ENCODE data around the gene B3GALT6.

Gene B3GALT6

DNA sequence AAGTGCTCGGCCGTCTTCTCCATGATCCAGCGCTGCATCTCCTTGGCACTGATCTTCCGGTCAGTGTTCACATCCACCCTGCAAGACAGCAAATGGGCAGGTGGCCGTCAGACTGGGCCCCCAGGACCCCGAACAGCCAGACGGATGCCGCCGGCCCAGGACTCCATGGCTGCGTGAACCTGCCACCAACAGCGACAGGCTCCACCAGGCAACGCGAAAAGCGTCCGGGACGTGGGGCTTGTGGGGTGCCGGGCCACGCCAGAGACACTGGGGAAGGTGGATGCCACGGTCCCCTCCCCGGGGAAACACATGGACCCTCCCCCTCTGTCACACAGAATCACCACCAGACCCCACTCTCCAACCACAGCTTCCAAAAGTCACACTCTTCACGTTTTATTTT lies 8.1 kb upstream of the B3GALT6 start:
- TF ChIP-seq, protein P1, sequence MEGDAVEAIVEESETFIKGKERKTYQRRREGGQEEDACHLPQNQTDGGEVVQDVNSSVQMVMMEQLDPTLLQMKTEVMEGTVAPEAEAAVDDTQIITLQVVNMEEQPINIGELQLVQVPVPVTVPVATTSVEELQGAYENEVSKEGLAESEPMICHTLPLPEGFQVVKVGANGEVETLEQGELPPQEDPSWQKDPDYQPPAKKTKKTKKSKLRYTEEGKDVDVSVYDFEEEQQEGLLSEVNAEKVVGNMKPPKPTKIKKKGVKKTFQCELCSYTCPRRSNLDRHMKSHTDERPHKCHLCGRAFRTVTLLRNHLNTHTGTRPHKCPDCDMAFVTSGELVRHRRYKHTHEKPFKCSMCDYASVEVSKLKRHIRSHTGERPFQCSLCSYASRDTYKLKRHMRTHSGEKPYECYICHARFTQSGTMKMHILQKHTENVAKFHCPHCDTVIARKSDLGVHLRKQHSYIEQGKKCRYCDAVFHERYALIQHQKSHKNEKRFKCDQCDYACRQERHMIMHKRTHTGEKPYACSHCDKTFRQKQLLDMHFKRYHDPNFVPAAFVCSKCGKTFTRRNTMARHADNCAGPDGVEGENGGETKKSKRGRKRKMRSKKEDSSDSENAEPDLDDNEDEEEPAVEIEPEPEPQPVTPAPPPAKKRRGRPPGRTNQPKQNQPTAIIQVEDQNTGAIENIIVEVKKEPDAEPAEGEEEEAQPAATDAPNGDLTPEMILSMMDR (conservative IDR thresholded peaks at IDR 0.05; ENCODE audit: control insufficient read depth, insufficient read depth, low read depth, low read length) = no peak
- DNase-seq (ENCODE audit: low read depth) = no peak
- H3K4me3 ChIP-seq (ENCODE audit: control insufficient read depth, low read depth, low read length) = no peak overlapping the region

DNA sequence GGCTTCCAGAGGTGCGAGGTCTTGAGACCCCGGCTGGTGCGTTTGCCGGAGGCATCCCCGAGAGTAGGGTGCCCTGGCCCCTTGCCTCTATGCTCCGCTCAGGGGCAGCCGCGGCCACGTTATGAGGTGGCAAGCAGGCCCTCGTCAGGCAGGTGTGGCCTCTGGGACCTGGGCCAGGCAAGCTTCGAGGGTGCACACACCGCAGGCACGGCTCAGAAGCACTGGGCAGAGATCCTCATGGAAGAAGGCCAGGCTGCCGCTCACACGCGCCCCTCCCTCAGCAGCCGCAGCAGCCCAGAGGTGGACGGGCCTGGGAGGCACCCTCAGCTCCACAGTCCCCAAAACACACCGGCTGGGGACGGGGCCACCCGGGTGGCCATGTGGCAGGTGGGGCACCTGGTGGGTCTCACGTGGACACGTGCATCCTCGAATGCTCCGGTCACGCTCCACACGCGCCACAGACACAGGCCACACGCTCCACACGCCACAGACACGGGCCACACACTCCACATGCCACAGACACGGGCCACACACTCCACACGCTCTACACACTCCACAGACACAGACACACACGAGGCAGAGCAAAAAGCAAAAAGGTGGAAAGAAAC lies 6.7 kb upstream of the B3GALT6 start:
- no peak overlapping the region for H3K4me3 ChIP-seq (ENCODE audit: control insufficient read depth, low read depth, low read length)
- DNase-seq (ENCODE audit: low read depth) = no peak
- TF ChIP-seq, protein P1 (conservative IDR thresholded peaks at IDR 0.05; ENCODE audit: control insufficient read depth, insufficient read depth, low read depth, low read length) = no peak

DNA sequence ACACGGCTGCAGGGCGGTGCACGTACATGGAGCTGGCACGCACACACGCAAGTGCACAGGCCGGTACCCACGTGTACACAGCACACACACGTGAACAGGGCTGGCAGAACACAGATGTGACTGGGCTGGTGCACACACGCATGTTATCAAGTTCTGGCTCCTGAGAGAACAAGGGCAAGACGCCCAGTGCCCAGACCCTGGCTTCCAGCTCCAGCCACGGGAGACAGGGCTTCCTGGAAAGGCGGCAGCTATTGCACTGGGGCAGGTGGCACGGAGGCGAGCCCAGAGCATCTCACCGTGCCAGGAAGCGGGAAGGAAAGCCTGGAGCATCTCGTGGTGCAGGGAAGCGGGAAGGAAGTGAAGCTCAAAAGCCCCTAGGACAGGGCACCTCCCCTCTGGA lies 6.1 kb upstream of the B3GALT6 start:
- no peak for DNase-seq (ENCODE audit: low read depth)
- TF ChIP-seq, protein P1 (conservative IDR thresholded peaks at IDR 0.05; ENCODE audit: control insufficient read depth, insufficient read depth, low read depth, low read length) = no peak
- H3K4me3 ChIP-seq (ENCODE audit: control insufficient read depth, low read depth, low read length) = no peak overlapping the region

DNA sequence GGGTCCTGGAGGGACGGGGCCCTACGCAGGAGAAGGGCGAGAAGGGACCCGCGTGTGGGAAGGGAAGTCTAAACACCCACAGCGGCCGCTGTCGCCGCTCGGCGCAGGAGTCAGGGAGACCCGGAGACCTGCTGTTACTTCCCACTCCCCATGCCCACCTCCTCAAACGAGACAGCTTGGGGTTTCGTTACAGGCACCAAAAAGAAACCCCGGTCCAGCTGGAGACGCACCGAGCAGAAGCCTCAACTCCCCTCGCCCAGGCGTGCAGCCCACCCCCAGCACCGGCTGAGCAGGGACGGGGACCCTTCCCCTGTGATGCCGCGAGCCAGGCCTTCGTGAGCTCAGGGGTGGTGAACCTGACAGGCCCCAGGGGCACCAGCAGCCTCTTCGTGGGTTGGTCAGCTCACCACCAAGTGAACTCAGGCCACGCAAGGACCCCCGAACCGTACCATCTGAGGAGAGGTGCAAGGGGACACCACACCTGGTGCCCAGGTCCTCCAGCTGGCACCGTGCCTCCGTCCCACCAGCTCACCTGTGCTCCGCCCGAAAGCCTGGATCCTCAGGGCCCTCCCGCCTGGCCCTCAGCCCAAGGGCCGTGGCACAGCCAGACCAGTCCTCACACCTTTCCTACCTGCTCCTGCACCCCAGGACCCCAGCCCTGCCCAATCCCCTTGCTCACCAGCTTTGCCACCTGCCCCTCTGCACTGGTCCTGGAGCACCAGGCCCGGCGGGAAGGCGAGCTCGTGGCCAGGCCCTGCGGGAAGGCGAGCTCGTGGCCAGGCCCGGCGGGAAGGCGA lies 5.3 kb upstream of the B3GALT6 start:
- H3K4me3 ChIP-seq (ENCODE audit: control insufficient read depth, low read depth, low read length) = no peak overlapping the region
- DNase-seq (ENCODE audit: low read depth) = no peak
- TF ChIP-seq, protein P1 (conservative IDR thresholded peaks at IDR 0.05; ENCODE audit: control insufficient read depth, insufficient read depth, low read depth, low read length) = no peak

DNA sequence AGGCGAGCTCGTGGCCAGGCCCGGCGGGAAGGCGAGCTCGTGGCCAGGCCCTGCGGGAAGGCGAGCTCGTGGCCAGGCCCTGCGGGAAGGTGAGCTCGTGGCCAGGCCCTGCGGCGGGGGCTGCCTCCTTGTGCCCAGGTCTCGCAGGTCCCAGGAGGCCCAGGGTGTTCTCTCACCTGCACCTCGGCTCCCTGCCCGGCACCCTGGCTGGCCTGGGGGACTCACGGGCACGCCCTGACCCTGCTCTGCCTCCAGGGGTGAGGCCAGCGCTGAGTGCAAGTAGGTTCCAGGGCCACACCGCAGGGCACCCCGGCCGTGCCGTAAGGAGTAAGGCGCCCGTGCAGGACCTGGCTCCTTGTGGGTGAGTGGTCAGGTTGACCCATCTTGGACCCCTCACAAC lies 4.7 kb upstream of the B3GALT6 start:
- TF ChIP-seq, protein P1 (conservative IDR thresholded peaks at IDR 0.05; ENCODE audit: control insufficient read depth, insufficient read depth, low read depth, low read length) = no peak

DNA sequence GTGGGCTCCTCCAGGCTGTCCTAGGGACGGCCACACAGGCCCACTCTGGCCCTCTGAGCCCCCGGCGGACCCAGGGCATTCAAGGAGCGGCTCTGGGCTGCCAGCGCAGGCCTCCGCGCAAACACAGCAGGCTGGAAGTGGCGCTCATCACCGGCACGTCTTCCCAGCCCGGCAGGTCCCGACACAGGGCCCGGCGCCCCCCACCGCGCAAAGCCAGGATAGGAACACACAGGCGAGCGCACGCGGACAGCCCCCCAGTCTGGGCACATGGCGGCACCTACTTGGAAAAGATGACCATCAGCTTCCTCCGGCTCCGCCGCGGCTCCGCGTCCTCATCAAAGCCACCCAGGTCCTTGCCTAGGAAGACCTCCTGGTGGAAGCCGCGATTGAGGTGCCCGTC lies 3.9 kb upstream of the B3GALT6 start:
- no peak overlapping the region for H3K4me3 ChIP-seq (ENCODE audit: control insufficient read depth, low read depth, low read length)
- DNase-seq (ENCODE audit: low read depth) = no peak
- TF ChIP-seq, protein P1 (conservative IDR thresholded peaks at IDR 0.05; ENCODE audit: control insufficient read depth, insufficient read depth, low read depth, low read length) = no peak

More for the DNA sequence above, 4.7 kb upstream of the B3GALT6 start:
- no peak for DNase-seq (ENCODE audit: low read depth)
- H3K4me3 ChIP-seq (ENCODE audit: control insufficient read depth, low read depth, low read length) = no peak overlapping the region

Measured in fibroblast of mammary gland (primary cell).